ENCODE measurements around the gene ZBTB4.
A peak's percentile ranks its signal among the peaks of the same experiment; 100 is the strongest.
"Not testable (repeated sequence)": the region's sequence is repeated elsewhere in the genome, so short reads cannot be mapped to it uniquely, and the experiment has no call there.

The ZBTB4 gene

DNA sequence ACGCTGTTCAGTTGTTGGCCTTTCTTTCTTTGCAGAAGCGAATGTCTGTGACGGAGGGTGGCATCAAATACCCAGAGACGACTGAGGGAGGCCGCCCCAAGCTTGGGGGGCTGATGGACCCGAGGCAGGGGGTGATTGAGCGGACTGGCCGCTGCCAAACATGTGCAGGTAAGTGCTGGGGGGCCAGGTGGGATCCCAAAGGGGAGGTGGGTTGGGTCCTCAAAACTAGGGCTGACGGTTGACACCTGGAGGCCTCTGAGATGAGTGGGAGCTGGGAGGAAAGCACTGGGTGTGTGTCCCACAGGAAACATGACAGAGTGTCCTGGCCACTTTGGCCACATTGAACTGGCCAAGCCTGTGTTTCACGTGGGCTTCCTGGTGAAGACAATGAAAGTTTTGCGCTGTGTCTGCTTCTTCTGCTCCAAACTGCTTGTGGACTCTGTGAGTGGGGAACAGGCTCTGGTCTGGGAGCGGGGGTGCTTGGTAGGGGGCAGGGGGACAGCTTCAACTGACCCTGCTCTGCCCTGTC, 16.5 kb upstream of the ZBTB4 start:
- no peak for DNase-seq (ENCODE audit: low spot score)

GRCh38 chr17:7493941-7494340, 14.5 kb upstream of the ZBTB4 start:
- no peak for DNase-seq (ENCODE audit: low spot score)

- DNase-seq (ENCODE audit: low spot score) = no peak
Observed at GRCh38 chr17:7491583-7491982, 12.2 kb upstream of the ZBTB4 start.

DNA sequence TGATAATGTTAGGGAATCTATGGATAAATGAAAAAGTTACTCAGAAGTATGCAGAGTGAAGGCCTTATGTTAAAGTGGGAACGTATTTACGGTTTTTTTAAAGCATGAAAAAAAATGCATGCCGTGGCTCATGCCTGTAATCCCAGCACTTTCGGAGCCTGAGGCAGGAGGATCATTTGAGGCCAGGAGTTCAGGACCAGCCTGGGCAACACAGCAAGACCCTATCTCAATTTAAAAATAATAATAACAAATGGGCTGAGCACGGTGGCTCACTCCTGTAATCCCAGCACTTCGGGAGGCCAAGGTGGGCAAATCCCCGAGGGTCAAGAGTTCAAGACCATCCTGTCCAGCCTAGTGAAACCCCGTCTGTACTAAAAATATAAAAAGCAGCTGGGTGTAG, 10.7 kb upstream of the ZBTB4 start:
- no peak for DNase-seq (ENCODE audit: low spot score)

GRCh38 chr17:7486181-7486580, 6.8 kb upstream of the ZBTB4 start:
- DNase-seq (ENCODE audit: low spot score) = no peak

GRCh38 chr17:7484919-7485377, 5.5 kb upstream of the ZBTB4 start:
- no peak for DNase-seq (ENCODE audit: low spot score)

- DNase-seq (ENCODE audit: low spot score) = peak; percentile 92
Observed at GRCh38 chr17:7484067-7484918, 4.9 kb upstream of the ZBTB4 start, which contains the start of gene POLR2A. Gene POLR2A (plus strand): TSS chr17:7484366.

GRCh38 chr17:7483255-7484066, 4.0 kb upstream of the ZBTB4 start:
- DNase-seq (ENCODE audit: low spot score) = peak; percentile 71

- not testable (repeated sequence) for DNase-seq (ENCODE audit: low spot score)
Observed at GRCh38 chr17:7482742-7483088, 3.3 kb upstream of the ZBTB4 start.

DNA sequence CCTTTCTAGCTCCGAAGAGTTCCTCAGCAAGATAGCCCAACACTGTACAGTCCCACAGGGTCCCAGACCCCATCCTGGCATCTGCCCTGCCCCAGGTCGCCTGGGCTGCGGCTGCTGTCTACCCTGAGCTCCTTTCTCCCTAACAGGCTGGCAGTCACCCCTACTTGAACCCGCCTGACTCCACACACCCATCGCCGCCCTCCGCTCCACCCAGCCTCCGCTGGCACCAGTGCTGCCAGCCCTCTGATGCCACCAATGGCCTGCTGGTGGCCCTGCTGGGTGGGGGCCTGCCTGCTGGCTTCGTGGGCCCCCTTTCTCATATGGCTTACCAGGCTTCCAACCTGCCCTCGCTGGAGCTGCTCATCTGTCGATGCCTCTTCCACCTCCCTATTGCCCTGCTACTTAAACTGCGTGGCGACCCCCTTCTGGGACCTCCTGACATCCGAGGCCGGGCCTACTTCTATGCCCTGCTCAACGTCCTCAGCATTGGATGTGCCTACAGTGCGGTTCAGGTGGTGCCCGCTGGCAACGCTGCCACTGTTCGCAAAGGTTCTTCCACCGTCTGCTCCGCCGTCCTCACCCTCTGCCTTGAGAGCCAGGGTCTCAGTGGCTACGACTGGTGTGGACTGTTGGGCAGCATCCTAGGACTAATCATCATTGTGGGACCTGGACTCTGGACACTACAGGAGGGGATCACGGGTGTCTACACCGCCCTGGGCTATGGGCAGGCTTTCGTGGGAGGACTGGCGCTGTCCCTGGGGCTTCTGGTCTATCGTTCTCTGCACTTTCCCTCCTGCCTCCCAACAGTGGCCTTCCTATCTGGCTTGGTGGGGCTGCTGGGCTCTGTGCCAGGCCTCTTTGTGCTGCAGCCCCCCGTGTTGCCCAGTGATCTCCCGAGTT, 2.7 kb upstream of the ZBTB4 start:
- not testable (repeated sequence) for DNase-seq (ENCODE audit: low spot score)

DNA sequence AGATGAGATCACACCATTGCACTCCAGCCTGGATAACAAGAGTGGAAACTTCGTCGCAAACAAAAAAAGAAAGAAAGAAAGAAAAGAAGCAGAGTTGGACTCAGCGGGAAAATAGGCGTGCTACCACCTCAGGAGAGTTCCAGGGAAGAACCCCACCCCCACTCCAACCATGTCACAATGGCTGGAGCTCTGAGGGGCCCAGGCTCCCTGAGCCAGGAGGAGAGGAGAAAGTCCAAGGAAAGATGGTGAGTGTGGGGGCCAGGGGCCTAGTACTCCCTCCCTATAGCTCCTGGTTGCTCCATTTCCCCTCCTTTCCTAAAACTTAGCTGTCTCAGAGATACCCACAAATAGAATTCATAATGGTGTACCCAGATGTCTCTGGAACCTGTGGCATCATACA, 1.8 kb upstream of the ZBTB4 start, which contains the start of gene SLC35G6:
Gene SLC35G6 (plus strand): TSS at position 172 of the 400 bp plus-strand sequence. CDS start 71 bp downstream, at position 243.
- not testable (repeated sequence) for DNase-seq (ENCODE audit: low spot score)

DNA sequence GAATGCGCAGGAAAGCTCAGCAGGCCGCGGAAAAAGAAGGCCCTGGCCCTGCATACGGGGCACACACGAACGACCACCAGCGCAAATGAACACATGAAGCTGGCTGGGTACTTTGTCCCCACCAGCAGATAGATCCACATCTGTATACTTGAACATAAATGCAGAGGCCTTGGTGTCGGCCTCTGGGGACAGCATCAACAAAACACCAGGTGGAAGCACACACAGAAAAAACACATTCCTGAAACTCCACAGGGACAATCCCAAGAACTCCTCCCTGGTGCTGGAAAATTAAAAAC, 606 bp upstream of the ZBTB4 start:
- DNase-seq (ENCODE audit: low spot score) = no peak

- peak; percentile 71 for DNase-seq (ENCODE audit: low spot score)
Observed at GRCh38 chr17:7478276-7479212, 887 bp downstream of the ZBTB4 start.

DNA sequence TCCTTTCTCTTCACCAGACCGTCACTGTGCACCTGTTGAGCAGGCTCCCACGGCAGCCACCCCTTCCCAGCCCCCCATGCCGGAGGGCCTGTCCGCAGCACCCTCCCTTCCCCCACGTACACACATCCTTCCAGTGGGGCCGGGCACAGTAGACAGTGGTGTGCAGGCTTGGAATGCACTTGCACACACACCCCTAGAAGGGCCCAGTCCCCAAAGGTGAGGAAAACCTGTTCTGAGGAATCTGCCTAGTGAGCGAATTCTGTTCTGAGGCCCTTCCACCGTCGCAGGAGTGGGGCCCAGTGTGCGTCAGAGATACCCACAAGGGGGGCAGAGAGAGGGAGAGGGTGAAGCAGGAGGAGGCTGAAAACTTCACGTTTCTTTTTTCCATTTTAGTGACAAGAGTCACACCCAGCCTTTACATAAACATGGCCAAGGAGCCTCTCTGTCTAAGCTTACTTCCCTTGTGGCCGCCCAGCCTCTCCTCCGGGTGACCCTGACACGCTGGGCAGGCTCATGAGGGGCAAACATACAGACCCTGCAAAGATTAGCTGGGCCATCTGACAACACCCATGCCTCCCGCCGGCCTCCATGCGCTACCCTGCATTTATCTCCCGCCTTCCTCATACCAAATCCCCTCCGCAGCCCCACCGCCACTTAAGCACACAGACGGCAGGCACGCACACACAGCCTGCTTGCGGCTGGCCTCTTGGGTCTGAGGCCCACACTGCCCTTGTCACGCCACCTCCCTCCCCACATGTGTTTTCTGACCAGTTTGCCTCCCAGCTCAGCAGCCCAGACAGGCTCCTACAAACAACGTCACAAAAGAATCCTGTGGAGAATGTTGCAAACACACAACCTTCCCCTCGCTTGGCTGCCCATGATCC, 1.8 kb downstream of the ZBTB4 start:
- peak; percentile 54 for DNase-seq (ENCODE audit: low spot score)

GRCh38 chr17:7476951-7477350, 2.5 kb downstream of the ZBTB4 start:
- no peak for DNase-seq (ENCODE audit: low spot score)

GRCh38 chr17:7476494-7476893, 2.9 kb downstream of the ZBTB4 start:
- no peak for DNase-seq (ENCODE audit: low spot score)

GRCh38 chr17:7475764-7476422, 3.5 kb downstream of the ZBTB4 start:
- no peak for DNase-seq (ENCODE audit: low spot score)

DNA sequence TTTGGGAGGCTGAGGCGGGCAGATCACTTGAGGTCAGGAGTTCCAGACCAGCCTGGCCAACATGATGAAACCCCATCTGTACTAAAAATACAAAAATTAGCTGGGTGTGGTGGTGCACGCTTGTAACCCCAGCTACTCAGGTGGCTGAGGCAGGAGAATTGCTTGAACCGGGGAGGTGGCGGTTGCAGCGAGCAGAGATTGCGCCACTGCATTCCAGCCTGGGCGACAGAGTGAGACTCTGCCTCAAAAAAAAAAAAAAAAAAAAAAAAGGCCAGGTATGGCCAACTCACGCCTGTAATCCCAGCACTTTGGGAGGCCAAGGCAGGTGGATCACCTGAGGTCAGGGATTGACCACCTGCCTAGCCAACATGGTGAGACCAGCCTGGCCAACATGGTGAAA, 4.7 kb downstream of the ZBTB4 start:
- not testable (repeated sequence) for DNase-seq (ENCODE audit: low spot score)

DNA sequence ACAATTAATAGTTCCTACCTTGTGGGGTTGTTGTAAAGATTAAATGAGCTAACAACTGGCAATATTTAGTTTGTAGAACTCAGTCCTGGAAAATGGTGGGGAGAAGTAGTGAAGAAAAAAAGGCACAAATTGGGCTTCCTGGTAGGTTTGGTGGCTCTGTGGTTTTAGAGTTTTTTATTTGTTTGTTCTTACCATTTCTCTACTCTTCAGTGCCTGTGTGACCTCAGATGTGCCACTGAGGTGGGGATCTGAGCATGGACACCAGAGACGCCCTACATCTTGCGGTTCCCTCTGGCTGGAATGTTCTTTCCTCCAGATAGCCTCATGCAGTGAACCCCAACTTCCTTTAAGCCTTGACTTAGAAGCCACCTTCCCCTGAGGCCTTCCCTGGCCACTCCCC, 7.7 kb downstream of the ZBTB4 start:
- no peak for DNase-seq (ENCODE audit: low spot score)

Measured in D341Med (cell line).